Activated B cell treated with CpG ODN at 0.5 μM for 24 hours (primary cell): Measurements from ENCODE around the gene MACROD1. TPM values are rescaled to one million over a fixed set of nuclear protein-coding genes. Genes with fewer than 3 reads are reported as not detected.

ENCODE experiments used
- ATAC-seq: fragments of 200-7000 bp; cut with Tn5 transposase; one replicate; pipeline ENCODE4 v1.10.0; 2021; ENCODE audit warnings: low read depth, mild to moderate bottlenecking, moderate library complexity
- CTCF ChIA-PET: fragments of 350-600 bp; sonication (Branson Sonifier 250); formaldehyde crosslinking; loops from one replicate; lab custom pipeline; 2021; ENCODE audit warnings: antibody characterized with exemption; lab: Charles Lee
- POLR2A ChIA-PET: fragments of 350-600 bp; sonication (Branson Sonifier 250); formaldehyde crosslinking; loops from one replicate; lab custom pipeline; 2021; ENCODE audit warnings: antibody characterized with exemption; lab: Charles Lee
- DNase-seq: peaks from one replicate; pipeline ENCODE4 v3.0.0; 2022
- H3K27ac Mint-ChIP-seq: one replicate; pipeline ENCODE4 v1.8.0; 2020; ENCODE audit warnings: mixed read lengths
- H3K27me3 Mint-ChIP-seq: one replicate; pipeline ENCODE4 v1.8.0; 2021; ENCODE audit warnings: mixed read lengths
- H3K36me3 Mint-ChIP-seq: one replicate; pipeline ENCODE4 v1.8.0; 2021; ENCODE audit warnings: low read depth, mixed read lengths
- H3K4me1 Mint-ChIP-seq: one replicate; pipeline ENCODE4 v1.8.0; 2021; ENCODE audit warnings: mixed read lengths
- H3K4me3 Mint-ChIP-seq: one replicate; pipeline ENCODE4 v1.8.0; 2020; ENCODE audit warnings: mild to moderate bottlenecking, mixed read lengths
- H3K9me3 Mint-ChIP-seq: one replicate; pipeline ENCODE4 v1.8.0; 2020; ENCODE audit warnings: mixed read lengths
- CTCF ChIP-seq: fragments of 200-600 bp; IDR thresholded peaks from one replicate; pipeline ENCODE4 v1.8.0; 2022; ENCODE audit warnings: antibody characterized with exemption, mild to moderate bottlenecking
- intact Hi-C: fragments of 100-400 bp; cut with micrococcal nuclease; formaldehyde crosslinking; loops from one replicate; pipeline ENCODE4 v1.15.1; 2024
- total RNA-seq: library from RNA; stranded (reverse); gene quantifications from 2 replicates; pipeline ENCODE4 v1.2.3, GENCODE V29; 2022

Gene MACROD1
- total RNA-seq, 1 donor from 2014 or later: 4.5 TPM

DNA sequence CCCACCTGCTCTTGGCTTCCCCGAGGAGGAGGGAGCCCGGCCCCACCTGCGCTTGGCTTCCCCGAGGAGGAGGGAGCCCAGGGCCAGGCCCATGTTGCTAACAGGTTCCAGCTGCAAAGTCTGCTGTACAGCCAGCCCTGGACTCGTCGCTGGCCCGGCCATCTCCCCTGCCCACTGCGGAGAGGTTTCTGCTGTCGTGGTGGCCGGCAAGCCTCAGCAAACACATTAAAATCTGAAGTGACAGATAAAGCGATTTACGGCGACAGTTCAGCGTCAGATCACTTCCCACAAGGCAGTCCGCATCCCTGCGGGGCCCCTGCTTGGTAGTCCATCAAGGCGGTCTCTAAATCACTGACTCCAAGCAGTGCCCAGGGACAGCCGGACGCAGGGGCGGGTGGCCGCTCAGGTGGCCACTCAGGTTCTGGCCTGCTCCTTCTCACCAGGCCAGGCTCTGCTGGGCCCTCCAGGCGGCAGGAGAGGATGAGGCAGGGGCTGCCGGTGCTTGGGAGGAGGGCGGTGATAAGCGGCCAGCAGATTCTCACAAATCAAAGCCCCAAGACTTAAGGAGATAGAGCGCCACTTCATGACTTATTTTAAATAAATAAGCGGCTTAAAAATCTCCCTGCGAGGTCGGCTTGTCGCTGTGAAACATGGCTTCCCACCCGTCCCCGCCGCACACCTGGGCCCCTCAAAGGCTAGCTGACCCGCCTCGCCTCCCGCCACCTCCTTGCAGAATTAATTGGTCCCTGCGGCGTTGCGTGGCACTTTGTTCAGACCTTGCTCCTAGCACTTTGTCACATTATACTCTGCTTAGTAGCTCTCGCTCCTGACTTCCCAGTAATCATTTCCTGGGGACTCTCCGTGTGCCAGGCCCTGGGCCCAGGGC is 21.1 kb downstream of the MACROD1 start:
- no peak for TF ChIP-seq CTCF
- CTCF ChIA-PET: no interaction called here
- H3K27me3 Mint-ChIP-seq: no peaks in the 10 kb centered on the region
- peaks cover 21% of the 10 kb centered on the region for H3K4me1 Mint-ChIP-seq
- no peak for DNase-seq
- ATAC-seq: no peak
- no peaks in the 10 kb centered on the region for H3K9me3 Mint-ChIP-seq
- POLR2A ChIA-PET: no interaction called here
- H3K4me3 Mint-ChIP-seq: no peak overlapping the region
- H3K27ac Mint-ChIP-seq: no peak overlapping the region
- intact Hi-C loops: loop anchor here (5.0 kb wide), 2 partner anchors 508 to 668 kb away; no protein-coding TSS in a partner anchor
- no peaks in the 10 kb centered on the region for H3K36me3 Mint-ChIP-seq

GRCh38 chr11:64141081-64141783 is 24.7 kb downstream of the MACROD1 start:
- DNase-seq (no peak), ATAC-seq (no peak)
- H3K27me3 Mint-ChIP-seq: no peaks in the 10 kb centered on the region
- H3K4me3 Mint-ChIP-seq: no peak overlapping the region
- ChIA-PET CTCF (no interaction called here), POLR2A (no interaction called here)
- no peaks in the 10 kb centered on the region for H3K9me3 Mint-ChIP-seq
- no peak overlapping the region for H3K27ac Mint-ChIP-seq
- intact Hi-C loops: no loop called here
- no peaks in the 10 kb centered on the region for H3K36me3 Mint-ChIP-seq
- peaks cover 16% of the 10 kb centered on the region for H3K4me1 Mint-ChIP-seq
- TF ChIP-seq CTCF: no peak

DNA sequence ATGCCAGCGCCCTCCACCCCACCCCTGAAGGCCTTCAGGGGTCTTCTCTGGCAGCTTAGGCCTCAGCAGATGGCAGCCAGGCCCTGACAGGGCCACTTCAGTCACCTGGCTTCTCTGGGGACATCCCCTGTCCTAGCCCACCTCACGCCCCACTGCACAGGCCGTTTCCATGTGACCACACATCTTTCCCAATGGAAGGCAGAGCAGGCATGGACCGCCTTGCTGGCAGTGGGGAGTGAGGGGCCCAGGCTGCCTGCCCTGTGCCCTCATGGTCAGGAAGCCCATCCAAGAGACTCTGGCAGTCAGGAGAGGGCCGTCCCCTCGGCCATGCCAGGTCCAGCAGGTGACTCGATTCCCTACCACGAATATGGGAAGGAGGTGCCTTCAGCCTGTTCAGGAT is 25.8 kb downstream of the MACROD1 start:
- Mint-ChIP-seq H3K27ac (no peak overlapping the region), H3K27me3 (no peaks in the 10 kb centered on the region), H3K36me3 (no peaks in the 10 kb centered on the region), H3K9me3 (no peaks in the 10 kb centered on the region), H3K4me1 (peaks cover 16% of the 10 kb centered on the region), H3K4me3 (no peak overlapping the region)
- intact Hi-C loops: no loop called here
- ChIA-PET POLR2A (no interaction called here), CTCF (interaction anchor here (0.9 kb wide), 1 partner anchor 13 kb away, joined by 3 read pairs; no protein-coding TSS in a partner anchor)
- no peak for TF ChIP-seq CTCF
- no peak for DNase-seq
- ATAC-seq: no peak

- ChIA-PET CTCF (no interaction called here), POLR2A (no interaction called here)
- H3K27ac Mint-ChIP-seq: no peak overlapping the region
- no peaks in the 10 kb centered on the region for H3K9me3 Mint-ChIP-seq
- H3K4me3 Mint-ChIP-seq: no peak overlapping the region
- no peak for DNase-seq
- no peaks in the 10 kb centered on the region for H3K36me3 Mint-ChIP-seq
- intact Hi-C loops: no loop called here
- H3K27me3 Mint-ChIP-seq: no peaks in the 10 kb centered on the region
- peaks cover 14% of the 10 kb centered on the region for H3K4me1 Mint-ChIP-seq
- no peak for ATAC-seq
- TF ChIP-seq CTCF: no peak
Measured at GRCh38 chr11:64139049-64139448, 26.9 kb downstream of the MACROD1 start.

DNA sequence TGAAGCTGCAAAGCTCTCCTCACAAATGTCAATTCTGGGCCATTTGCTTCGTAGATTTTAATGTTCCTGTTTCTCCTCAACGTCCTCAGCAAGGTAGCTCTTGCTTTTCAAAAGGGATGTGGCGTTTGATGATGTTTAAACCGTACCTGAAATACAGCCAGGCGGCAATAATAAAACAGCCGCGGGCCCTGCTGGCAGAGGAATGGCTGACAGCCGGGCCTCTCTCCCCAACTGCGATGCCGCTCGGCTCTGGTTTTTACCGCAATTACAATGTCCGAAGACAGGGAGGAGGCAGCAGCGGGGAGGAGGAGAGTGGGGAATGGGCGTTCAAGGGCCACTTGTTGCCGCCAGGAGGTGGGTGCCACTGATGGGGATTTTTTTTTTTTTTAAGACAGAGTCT is 27.5 kb downstream of the MACROD1 start:
- no peak for TF ChIP-seq CTCF
- CTCF ChIA-PET: interaction anchor here (0.9 kb wide), 1 partner anchor 10 kb away, joined by 3 read pairs; no protein-coding TSS in a partner anchor
- no peak overlapping the region for H3K27ac Mint-ChIP-seq

More for the DNA sequence above, 27.5 kb downstream of the MACROD1 start:
- DNase-seq: no peak
- Mint-ChIP-seq H3K4me3 (no peak overlapping the region), H3K27me3 (no peaks in the 10 kb centered on the region), H3K36me3 (no peaks in the 10 kb centered on the region), H3K9me3 (no peaks in the 10 kb centered on the region), H3K4me1 (peaks cover 7% of the 10 kb centered on the region)
- intact Hi-C loops: no loop called here
- ATAC-seq: no peak
- POLR2A ChIA-PET: no interaction called here
